Stimulated activated CD4-positive, alpha-beta T cell treated with anti-CD3 and anti-CD28 coated beads, TNF-alpha, amount 100 ng/mL, for 1 hour (primary cell): ENCODE data around the gene VGLL1.
A peak's percentile ranks its signal among the peaks of the same experiment; 100 is the strongest.

Experiments used
- DNase-seq, 3 donors: peaks; one replicate each; pipeline ENCODE4 v3.0.0-alpha.2; 2020; ENCODE audit warnings: low read depth in 3 of 3, low spot score in 1 of 3

Gene VGLL1

DNA sequence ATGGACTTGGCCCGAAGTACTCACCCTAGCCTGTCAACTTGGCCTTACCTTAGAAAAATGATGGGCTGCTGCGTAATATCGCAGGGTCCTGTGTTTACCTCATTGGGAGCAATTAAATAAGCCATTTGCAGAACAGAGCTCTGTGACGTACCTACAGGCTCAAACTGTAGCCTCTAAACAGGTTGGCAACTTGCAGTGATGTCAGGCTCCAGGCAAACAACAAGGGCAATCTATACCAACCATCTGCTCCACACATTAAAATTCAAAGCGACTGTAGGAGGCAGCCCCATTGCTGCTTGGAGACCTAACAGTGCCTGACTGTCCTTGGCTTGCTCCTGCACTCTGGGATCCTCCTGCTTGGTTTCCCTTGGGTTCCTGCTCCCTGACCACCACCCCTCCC, 17.2 kb downstream of the VGLL1 start:
- no peak for DNase-seq

GRCh38 chrX:136551410-136551809, 19.4 kb downstream of the VGLL1 start:
- DNase-seq: no peak

DNA sequence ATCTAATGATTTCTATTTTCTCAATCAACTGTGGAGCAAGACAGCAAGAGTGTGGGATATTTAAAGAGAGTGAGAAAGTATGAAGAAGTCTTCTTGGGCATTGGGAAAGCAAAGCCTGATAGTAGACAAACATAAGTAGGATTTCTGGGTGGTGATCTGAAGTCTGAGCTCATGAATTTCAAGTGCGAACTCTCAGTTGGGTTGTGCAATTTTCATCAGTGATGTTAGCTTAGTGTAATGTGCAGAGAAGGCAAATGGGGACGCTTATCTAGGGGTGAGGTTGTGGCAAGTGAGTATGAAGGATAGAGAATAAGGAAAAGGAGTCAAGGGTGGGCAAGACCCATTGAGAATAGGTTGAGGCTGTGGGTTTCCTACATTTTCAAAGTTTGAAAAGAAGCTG, 23.7 kb downstream of the VGLL1 start:
- DNase-seq: no peak

GRCh38 chrX:136572030-136572429, 40.0 kb downstream of the VGLL1 start:
- no peak for DNase-seq

DNA sequence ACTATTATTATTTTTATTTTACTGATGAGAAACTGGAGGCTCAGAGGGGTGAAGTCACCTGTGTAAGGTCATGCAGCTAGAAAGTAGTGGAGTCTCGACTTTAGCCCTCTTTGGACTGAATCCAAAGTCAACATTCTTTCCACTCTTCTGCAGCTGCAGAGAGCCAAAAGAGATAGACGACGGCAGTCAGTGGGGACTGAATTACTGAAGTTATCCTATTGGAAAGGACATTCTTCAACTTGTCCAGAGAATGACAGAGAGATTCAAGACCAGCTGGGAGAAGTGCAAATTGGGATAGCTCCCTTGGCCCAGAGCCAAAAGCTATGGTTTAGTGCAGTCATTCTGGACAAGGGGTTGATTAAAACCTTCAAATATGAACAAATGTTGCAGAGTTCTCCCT, 42.5 kb downstream of the VGLL1 start:
- DNase-seq: no peak

GRCh38 chrX:136577552-136577951, 45.5 kb downstream of the VGLL1 start:
- DNase-seq: peak; percentile 27 to 43 (median 39)

DNA sequence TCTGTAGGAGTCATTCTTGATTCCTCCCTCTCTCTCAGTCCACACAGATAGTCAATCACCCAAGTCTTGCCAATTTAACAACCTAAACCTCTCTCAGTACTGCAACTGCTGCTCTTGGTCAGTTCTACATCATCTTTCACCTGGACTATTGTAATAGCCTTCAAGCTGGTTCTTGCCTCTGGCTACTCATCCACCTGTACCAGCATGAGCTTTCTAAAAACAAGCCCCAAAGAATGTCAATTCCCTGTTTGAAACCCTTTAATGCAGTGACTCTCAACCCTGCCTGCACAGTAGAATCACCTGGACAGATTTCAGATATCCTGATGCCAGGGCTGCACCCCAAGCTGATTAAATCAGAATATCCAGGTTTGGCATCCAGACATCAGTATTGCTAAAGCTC, 48.3 kb downstream of the VGLL1 start:
- no peak for DNase-seq

DNA sequence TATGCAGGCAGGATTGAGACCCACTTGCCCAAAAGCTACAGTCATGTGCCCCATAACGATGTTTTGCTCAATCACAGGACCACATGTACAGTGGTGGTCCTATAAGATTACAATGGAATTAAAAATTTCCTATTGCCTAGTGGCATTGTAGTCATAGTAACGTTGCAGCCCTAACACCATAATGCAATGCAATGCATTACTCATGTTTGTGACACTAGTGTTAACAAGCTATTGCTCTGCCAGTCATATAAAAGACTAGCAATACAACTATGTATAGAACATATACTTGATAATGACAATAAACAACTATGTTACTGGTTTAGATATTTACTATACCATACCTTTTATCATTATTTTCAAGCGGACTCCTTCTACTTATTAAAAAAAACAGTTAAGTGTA, 50.6 kb downstream of the VGLL1 start:
- DNase-seq: no peak

- no peak for DNase-seq
These were observed 52.5 kb downstream of the VGLL1 start for GRCh38 chrX:136584545-136584944.

DNA sequence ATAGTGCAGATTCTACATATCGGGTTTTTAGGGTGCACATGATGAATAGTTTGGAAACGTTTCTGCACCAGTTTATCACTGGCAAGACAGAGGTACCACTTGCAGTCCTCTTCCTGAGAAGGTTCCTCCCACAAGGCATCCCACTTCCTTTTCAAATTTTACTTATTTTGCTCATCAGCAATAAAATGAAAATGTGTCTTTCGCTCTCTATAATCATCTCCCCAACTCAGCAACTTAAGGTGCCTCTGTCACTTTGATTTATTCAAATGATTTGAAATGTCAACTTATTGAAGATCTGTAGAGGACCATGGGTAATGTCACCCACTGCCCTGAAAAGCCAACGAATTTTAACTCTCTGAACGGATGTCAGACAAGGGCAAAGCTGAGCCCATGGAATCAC, 53.2 kb downstream of the VGLL1 start:
- DNase-seq: no peak

DNA sequence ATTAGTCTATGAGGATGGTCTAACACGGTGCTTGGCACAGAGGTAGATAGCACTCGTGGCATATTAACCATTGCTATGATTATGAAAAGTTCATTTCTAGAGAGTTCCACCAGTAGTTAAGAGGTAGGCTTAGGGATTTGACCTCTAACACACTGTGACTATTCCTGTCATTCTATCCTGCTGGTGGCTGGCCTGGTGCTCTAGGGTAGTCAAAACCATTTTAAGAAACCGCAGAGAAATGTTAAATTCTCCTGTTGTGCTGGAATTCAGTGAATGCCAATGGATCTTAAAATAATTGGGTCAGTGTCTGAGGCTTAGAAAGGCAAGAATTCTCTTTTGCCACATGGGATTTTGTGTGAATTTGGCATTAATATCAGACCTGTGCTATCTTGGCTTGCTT, 53.9 kb downstream of the VGLL1 start:
- no peak for DNase-seq

- DNase-seq: no peak
These were observed 54.4 kb downstream of the VGLL1 start for GRCh38 chrX:136586386-136586785.

GRCh38 chrX:136587532-136587931, 55.5 kb downstream of the VGLL1 start:
- DNase-seq: no peak

DNA sequence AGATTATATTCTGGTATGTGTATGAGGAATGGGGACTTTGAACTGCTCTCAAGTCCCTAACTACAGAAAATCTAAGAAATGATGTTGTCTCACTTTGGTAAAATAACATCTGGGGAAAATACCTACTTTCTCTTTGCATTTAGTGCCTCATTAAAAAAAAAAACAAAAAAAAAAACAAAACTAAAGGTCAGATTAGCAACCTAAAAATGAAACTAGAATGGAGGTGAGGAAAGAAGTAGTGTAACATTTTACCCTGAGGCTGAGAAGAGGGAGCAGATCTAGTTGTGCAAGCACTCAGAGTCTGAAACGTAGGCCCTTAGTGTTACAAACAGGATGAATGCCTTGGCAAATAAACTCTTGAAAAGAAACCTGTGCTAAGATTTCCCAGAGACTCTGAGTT, 56.0 kb downstream of the VGLL1 start:
- DNase-seq: no peak

DNA sequence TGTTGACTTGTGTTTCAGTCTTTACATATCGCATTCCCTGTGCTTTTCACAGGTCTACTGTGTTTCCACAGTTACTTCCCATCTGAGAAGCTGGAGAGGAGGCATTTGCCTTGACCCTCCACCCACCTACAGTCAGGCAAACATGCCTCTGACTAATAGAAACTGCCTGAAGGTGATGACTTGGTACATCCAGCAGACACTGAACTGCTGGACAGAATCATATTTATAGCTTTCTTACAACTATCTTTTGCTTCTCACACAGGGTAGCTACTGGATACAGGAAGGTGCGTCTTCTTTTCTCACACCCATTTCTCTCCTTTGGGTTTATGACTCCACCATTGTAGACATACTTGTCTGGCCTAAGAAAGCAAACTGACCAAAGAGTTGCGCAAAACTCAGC, 58.0 kb downstream of the VGLL1 start:
- DNase-seq: no peak

DNA sequence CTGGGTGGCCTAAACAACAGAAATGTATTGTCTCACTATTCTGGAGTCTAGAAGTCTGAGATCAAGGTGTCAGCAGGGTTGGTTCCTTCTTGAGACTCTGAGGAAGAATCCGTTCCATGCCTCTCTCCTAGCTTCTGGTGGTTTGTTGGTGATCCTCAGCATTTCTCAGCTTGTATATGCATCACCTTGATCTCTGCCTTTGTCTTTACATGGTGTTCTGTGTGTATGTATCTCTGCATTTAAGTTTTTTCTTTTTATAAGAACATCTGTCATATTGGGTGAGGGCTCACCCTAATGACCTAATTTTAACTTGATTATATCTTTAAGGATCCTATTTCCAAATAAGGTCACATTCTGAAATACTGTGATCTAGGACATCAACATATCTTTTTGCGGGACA, 65.3 kb downstream of the VGLL1 start:
- no peak for DNase-seq

GRCh38 chrX:136597954-136598353, 65.9 kb downstream of the VGLL1 start:
- DNase-seq: no peak

DNA sequence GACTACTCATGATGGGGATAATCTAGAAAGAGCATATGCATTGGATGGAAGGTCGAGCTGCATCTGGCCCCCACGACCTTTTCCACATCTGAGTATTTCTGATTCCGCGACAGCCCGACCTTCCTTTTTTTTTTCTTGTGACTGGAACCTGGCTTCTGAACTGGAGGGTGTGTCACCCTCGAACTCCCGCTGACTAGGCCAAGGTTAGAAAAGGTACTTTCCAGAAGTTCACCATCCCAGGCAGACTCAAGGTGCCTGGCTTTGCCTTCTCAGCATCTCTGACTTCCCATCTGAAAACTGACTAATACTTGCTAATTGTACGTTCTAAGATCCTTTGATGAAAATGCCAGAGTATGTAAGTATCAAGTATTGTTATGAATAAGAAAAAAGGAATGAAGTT, 66.6 kb downstream of the VGLL1 start:
- DNase-seq: no peak

DNA sequence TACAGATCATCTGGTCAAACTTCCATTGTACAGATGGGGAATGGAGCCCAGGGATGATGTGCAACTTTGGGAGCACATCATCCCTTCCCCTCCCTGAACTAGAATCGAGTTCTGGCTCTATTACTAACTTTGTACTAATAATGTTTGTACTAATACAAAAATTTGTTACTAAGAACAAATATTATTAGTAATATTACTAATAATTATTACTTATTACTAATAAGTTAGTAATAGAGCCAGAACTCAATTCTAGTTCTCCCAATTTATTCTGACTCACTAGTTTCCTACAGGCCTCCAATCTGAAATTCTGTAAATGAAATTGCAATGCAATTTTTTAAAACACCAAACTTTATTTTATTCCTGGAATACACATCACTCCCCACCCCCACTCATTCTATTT, 68.0 kb downstream of the VGLL1 start:
- no peak for DNase-seq
